Measurements from ENCODE around the gene MSH2. TPM values are rescaled to one million over a fixed set of nuclear protein-coding genes. Genes with fewer than 3 reads are reported as not detected.
"Not testable (repeated sequence)": the region's sequence is repeated elsewhere in the genome, so short reads cannot be mapped to it uniquely, and the experiment has no call there.

The MSH2 gene
- total RNA-seq, 1 donor from 2014 or later: 13.1 TPM

- Histone ChIP-seq H3K36me3 (peaks cover 22% of the 10 kb centered on the region), H3K9me3 (no peaks in the 10 kb centered on the region), H3K27me3 (ENCODE audit: low read depth) (no peaks in the 10 kb centered on the region), H3K4me1 (no peaks in the 10 kb centered on the region), H3K4me3 (no peak overlapping the region), H3K27ac (no peak overlapping the region)
- TF ChIP-seq, protein P1, sequence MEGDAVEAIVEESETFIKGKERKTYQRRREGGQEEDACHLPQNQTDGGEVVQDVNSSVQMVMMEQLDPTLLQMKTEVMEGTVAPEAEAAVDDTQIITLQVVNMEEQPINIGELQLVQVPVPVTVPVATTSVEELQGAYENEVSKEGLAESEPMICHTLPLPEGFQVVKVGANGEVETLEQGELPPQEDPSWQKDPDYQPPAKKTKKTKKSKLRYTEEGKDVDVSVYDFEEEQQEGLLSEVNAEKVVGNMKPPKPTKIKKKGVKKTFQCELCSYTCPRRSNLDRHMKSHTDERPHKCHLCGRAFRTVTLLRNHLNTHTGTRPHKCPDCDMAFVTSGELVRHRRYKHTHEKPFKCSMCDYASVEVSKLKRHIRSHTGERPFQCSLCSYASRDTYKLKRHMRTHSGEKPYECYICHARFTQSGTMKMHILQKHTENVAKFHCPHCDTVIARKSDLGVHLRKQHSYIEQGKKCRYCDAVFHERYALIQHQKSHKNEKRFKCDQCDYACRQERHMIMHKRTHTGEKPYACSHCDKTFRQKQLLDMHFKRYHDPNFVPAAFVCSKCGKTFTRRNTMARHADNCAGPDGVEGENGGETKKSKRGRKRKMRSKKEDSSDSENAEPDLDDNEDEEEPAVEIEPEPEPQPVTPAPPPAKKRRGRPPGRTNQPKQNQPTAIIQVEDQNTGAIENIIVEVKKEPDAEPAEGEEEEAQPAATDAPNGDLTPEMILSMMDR (IDR thresholded peaks at IDR 0.05): no peak
- ATAC-seq (no peak), DNase-seq (no peak)
- intact Hi-C loops (cut with DNase I): no loop called here
Observed at GRCh38 chr2:47429795-47430194, 26.8 kb downstream of the MSH2 start.

- not testable (repeated sequence) for DNase-seq, ATAC-seq
Observed at GRCh38 chr2:47433006-47433405, 30.1 kb downstream of the MSH2 start.

DNA sequence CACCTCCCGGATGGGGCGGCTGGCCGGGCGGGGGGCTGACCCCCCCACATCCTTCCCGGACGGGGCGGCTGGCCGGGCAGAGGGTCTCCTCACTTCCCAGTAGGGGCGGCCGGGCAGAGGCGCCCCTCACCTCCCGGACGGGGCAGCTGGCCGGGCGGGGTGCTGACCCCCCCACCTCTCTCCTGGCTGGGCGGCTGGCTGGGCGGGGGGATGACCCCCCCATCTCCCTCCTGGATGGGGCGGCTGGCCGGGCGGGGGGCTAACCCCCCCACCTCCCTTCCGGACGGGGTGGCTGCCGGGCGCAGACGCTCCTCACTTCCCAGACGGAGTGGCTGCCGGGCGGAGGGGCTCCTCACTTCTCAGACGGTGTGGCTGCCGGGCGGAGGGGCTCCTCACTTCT is 30.5 kb downstream of the MSH2 start:
- H3K36me3 ChIP-seq: peaks cover 19% of the 10 kb centered on the region
- H3K4me1 ChIP-seq; H3K4me3 ChIP-seq; DNase-seq; H3K27ac ChIP-seq; ATAC-seq; intact Hi-C loops (cut with DNase I); H3K27me3 ChIP-seq (ENCODE audit: low read depth); H3K9me3 ChIP-seq: not testable (repeated sequence)

More at GRCh38 chr2:47433006-47433405, 30.1 kb downstream of the MSH2 start:
- H3K4me1 ChIP-seq; H3K27me3 ChIP-seq (ENCODE audit: low read depth); H3K4me3 ChIP-seq; H3K27ac ChIP-seq; H3K9me3 ChIP-seq; intact Hi-C loops (cut with DNase I): not testable (repeated sequence)
- peaks cover 19% of the 10 kb centered on the region for H3K36me3 ChIP-seq

DNA sequence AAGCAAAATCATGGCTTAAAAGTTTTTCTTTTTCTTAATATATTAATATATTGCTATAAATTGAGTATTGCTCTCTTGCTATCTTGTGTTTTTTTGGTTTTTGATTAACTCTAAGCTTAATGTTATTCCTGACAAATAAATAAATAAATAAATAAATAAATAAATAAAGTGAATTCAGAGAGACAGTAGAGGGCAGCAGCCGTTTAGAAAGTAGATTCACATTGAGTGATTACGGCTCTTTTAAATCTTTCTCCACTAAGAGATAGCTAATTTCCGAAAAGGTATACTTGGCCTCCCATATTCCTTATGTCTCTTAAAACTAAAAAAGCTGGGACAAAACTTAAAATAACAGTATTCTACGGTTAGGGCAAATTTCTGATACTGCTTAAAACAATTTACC is 34.3 kb downstream of the MSH2 start:
- no peak overlapping the region for H3K27ac ChIP-seq
- intact Hi-C loops (cut with DNase I): no loop called here
- ATAC-seq (no peak), DNase-seq (no peak)
- H3K4me3 ChIP-seq: no peak overlapping the region
- H3K4me1 ChIP-seq: no peaks in the 10 kb centered on the region
- H3K27me3 ChIP-seq (ENCODE audit: low read depth): no peaks in the 10 kb centered on the region
- TF ChIP-seq, protein P1 (IDR thresholded peaks at IDR 0.05): peak; percentile 56
- H3K36me3 ChIP-seq: no peaks in the 10 kb centered on the region
- no peaks in the 10 kb centered on the region for H3K9me3 ChIP-seq

DNA sequence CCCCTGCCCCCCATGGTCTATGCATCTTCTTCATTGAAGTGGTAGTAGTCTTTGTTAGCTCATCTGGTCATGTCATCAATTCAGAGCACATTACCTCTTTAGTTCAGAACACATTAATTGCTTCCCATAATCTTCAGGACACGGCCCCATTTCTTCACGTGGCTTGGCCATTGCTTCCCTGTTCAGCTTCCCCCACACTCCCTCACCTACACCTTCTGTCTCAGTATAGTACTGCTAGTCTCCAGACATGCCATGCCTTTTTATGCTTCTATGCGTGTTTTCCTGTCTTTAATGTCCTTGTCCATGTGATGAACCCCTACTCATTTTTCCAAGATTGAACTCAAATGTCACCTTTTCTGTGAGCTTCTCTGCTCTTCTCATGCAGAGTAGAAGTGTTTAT is 35.1 kb downstream of the MSH2 start:
- intact Hi-C loops (cut with DNase I): no loop called here
- no peak overlapping the region for H3K27ac ChIP-seq
- H3K27me3 ChIP-seq (ENCODE audit: low read depth): no peaks in the 10 kb centered on the region
- H3K9me3 ChIP-seq: no peaks in the 10 kb centered on the region
- ATAC-seq (no peak), DNase-seq (no peak)
- no peaks in the 10 kb centered on the region for H3K36me3 ChIP-seq
- no peaks in the 10 kb centered on the region for H3K4me1 ChIP-seq
- no peak overlapping the region for H3K4me3 ChIP-seq
- TF ChIP-seq, protein P1 (IDR thresholded peaks at IDR 0.05): no peak

GRCh38 chr2:47438783-47439182 is 35.8 kb downstream of the MSH2 start:
- intact Hi-C loops (cut with DNase I): no loop called here
- TF ChIP-seq, protein P1 (IDR thresholded peaks at IDR 0.05): no peak
- H3K4me3 ChIP-seq: no peak overlapping the region
- H3K36me3 ChIP-seq: no peaks in the 10 kb centered on the region
- DNase-seq: no peak
- H3K4me1 ChIP-seq: no peaks in the 10 kb centered on the region
- H3K27ac ChIP-seq: no peak overlapping the region
- H3K9me3 ChIP-seq: no peaks in the 10 kb centered on the region
- no peaks in the 10 kb centered on the region for H3K27me3 ChIP-seq (ENCODE audit: low read depth)
- no peak for ATAC-seq

GRCh38 chr2:47451790-47452189 is 48.8 kb downstream of the MSH2 start:
- intact Hi-C loops (cut with DNase I): no loop called here
- Histone ChIP-seq H3K27ac (no peak overlapping the region), H3K36me3 (no peaks in the 10 kb centered on the region), H3K4me1 (no peaks in the 10 kb centered on the region), H3K4me3 (no peak overlapping the region), H3K9me3 (no peaks in the 10 kb centered on the region), H3K27me3 (ENCODE audit: low read depth) (no peaks in the 10 kb centered on the region)
- TF ChIP-seq, protein P1 (IDR thresholded peaks at IDR 0.05): no peak
- no peak for ATAC-seq
- DNase-seq: no peak
